HCT116 (cell line): ENCODE measurements around the gene RAB3C. TPM values are rescaled to one million over a fixed set of nuclear protein-coding genes. Genes with fewer than 3 reads are reported as not detected.

Experiments
- ATAC-seq: fragments of 200-7000 bp; cut with Tn5 transposase; 2 replicates; pipeline ENCODE4 v1.9.1; 2020; ENCODE audit warnings: mild to moderate bottlenecking, moderate library complexity
- BruUV-seq: library from RNA; stranded (reverse); fragments of 400-500 nt; replicated peaks from 2 replicates; lab custom pipeline; 2021; lab: Mats Ljungman, UMichigan
- CTCF ChIA-PET: fragments of 300-600 bp; sonication (Branson Sonifier 250); formaldehyde crosslinking; loops from one replicate; lab custom pipeline; 2021; ENCODE audit warnings: antibody characterized with exemption; lab: Charles Lee
- POLR2A ChIA-PET: fragments of 300-600, 350-600 bp; sonication (Branson Sonifier 250); formaldehyde crosslinking; loops from one replicate; lab custom pipeline; 2021; ENCODE audit warnings: antibody characterized with exemption; lab: Charles Lee
- RAD21 ChIA-PET, 2 experiments: fragments of 300-600 bp; sonication (Branson Sonifier 250); formaldehyde crosslinking; loops; one replicate each; lab custom pipeline; 2023; ENCODE audit warnings: low total read pairs in 2 of 2; ENCODE audit not compliant: uncharacterized antibody in 2 of 2, unreplicated experiment in 2 of 2, low non-redundant PET in 1 of 2; lab: Charles Lee
- DNase-seq: peaks from one replicate; pipeline ENCODE4 v3.0.0-alpha.2; 2010; ENCODE audit warnings: low read depth, low spot score
- H2AFZ ChIP-seq: fragments of 200-600 bp; shearing (Covaris generic), sonication (generic); 2 replicates; pipeline ENCODE4 v1.6.1; 2017; ENCODE audit warnings: low read depth, mixed run types, mixed read lengths, antibody characterized with exemption, low read length; ENCODE audit not compliant: poor library complexity, severe bottlenecking
- H3K27ac ChIP-seq: 2 replicates; pipeline ENCODE4 v1.5.1; 2012; ENCODE audit warnings: low read depth, low read length
- H3K27me3 ChIP-seq: fragments of 200-600 bp; sonication (generic); 2 replicates; pipeline ENCODE4 v1.6.1; 2016; ENCODE audit warnings: mixed run types, low read length, mixed read lengths; ENCODE audit not compliant: insufficient read depth
- H3K36me3 ChIP-seq, 2 experiments: fragments of 200-500 bp in 1 of 2; fragments of 200-600 bp in 1 of 2; sonication (Bioruptor generic) in 1 of 2; sonication (generic) in 1 of 2; 2 replicates each; pipeline versions ENCODE4 v1.5.1 to v1.6.1; 2014 to 2016; ENCODE audit warnings: low read length in 2 of 2, inconsistent platforms in 1 of 2, mixed read lengths in 1 of 2, mixed run types in 1 of 2; ENCODE audit not compliant: insufficient read depth in 2 of 2, control insufficient read depth in 1 of 2
- H3K4me1 ChIP-seq, 2 experiments: fragments of 200-600 bp in 1 of 2; sonication (generic) in 1 of 2; 2 replicates each; pipeline versions ENCODE4 v1.5.1 to v1.6.1; 2012 to 2017; ENCODE audit warnings: low read length in 2 of 2, inconsistent platforms in 1 of 2, mild to moderate bottlenecking in 1 of 2, mixed read lengths in 1 of 2, mixed run types in 1 of 2, moderate library complexity in 1 of 2; ENCODE audit not compliant: insufficient read depth in 2 of 2, control insufficient read depth in 1 of 2
- H3K4me2 ChIP-seq: fragments of 200-600 bp; sonication (generic); 2 replicates; pipeline ENCODE4 v1.6.1; 2017; ENCODE audit warnings: mixed run types, low read length, mixed read lengths
- H3K4me3 ChIP-seq, 2 experiments: fragments of 200-600 bp in 1 of 2; sonication (generic) in 1 of 2; replicated peaks in 1 of 2; 2 replicates each; pipeline ENCODE4 v1.5.1; 2011 to 2016; ENCODE audit warnings: low read length in 2 of 2, control low read depth in 1 of 2, low read depth in 1 of 2, mild to moderate bottlenecking in 1 of 2, mixed read lengths in 1 of 2, mixed run types in 1 of 2
- H3K79me2 ChIP-seq: fragments of 200-600 bp; sonication (generic); 2 replicates; pipeline ENCODE4 v1.6.1; 2017; ENCODE audit warnings: mild to moderate bottlenecking, mixed run types, low read length, moderate library complexity, mixed read lengths; ENCODE audit not compliant: insufficient read depth
- H3K9ac ChIP-seq: fragments of 200-600 bp; sonication (generic); 2 replicates; pipeline ENCODE4 v1.6.1; 2016; ENCODE audit warnings: low read length, mixed read lengths
- H3K9me2 ChIP-seq: fragments of 200-600 bp; sonication (generic), shearing (Covaris generic); 2 replicates; pipeline ENCODE4 v1.6.1; 2017; ENCODE audit warnings: mixed run types, mild to moderate bottlenecking, moderate library complexity; ENCODE audit not compliant: insufficient read depth
- H3K9me3 ChIP-seq, 2 experiments: fragments of 200-500 bp in 1 of 2; fragments of 200-600 bp in 1 of 2; sonication (Bioruptor generic) in 1 of 2; sonication (generic) in 1 of 2; 2 replicates each; pipeline ENCODE4 v1.6.1; 2014 to 2017; ENCODE audit warnings: low read length in 2 of 2, mixed read lengths in 2 of 2, inconsistent platforms in 1 of 2, low read depth in 1 of 2, mild to moderate bottlenecking in 1 of 2, mixed run types in 1 of 2, moderate library complexity in 1 of 2; ENCODE audit not compliant: control insufficient read depth in 1 of 2, insufficient read depth in 1 of 2
- H4K20me1 ChIP-seq: fragments of 200-600 bp; sonication (generic), shearing (Covaris generic); 2 replicates; pipeline ENCODE4 v1.6.1; 2017; ENCODE audit warnings: mixed run types, mild to moderate bottlenecking, moderate library complexity; ENCODE audit not compliant: insufficient read depth
- ATF3 ChIP-seq: IDR thresholded peaks from 2 replicates; pipeline ENCODE4 v1.6.1; 2012
- CEBPB ChIP-seq: IDR thresholded peaks from 2 replicates; pipeline ENCODE4 v1.6.1; 2012; ENCODE audit warnings: low read depth
- CTCF ChIP-seq, 3 experiments: fragments of 200-600 bp in 1 of 3; sonication (generic) in 1 of 3; IDR thresholded peaks in 2 of 3; conservative IDR thresholded peaks in 1 of 3; 2 replicates each; pipeline ENCODE4 v1.5.1; 2012 to 2017; ENCODE audit warnings: low read depth in 2 of 3, low read length in 2 of 3, antibody characterized with exemption in 1 of 3, borderline replicate concordance in 1 of 3, control low read depth in 1 of 3, mild to moderate bottlenecking in 1 of 3, mixed read lengths in 1 of 3, mixed run types in 1 of 3, moderate library complexity in 1 of 3; ENCODE audit not compliant: insufficient read depth in 1 of 3
- EGR1 ChIP-seq: IDR thresholded peaks from 2 replicates; pipeline ENCODE4 v1.6.1; 2012; ENCODE audit warnings: low read depth
- ELF1 ChIP-seq: IDR thresholded peaks from 2 replicates; pipeline ENCODE4 v1.6.1; 2012; ENCODE audit warnings: low read depth, borderline replicate concordance
- EZH2 ChIP-seq: fragments of 200-600 bp; sonication (generic); IDR thresholded peaks from 2 replicates; pipeline ENCODE4 v1.6.1; 2017; ENCODE audit warnings: antibody characterized with exemption, mixed run types
- EZH2phosphoT487 ChIP-seq: fragments of 200-600 bp; IDR thresholded peaks from 2 replicates; pipeline ENCODE4 v1.6.1; 2018; ENCODE audit warnings: antibody characterized with exemption, borderline replicate concordance
- FOSL1 ChIP-seq: IDR thresholded peaks from 2 replicates; pipeline ENCODE4 v1.6.1; 2012; ENCODE audit warnings: low read depth
- MAX ChIP-seq: IDR thresholded peaks from 2 replicates; pipeline ENCODE4 v1.6.1; 2012
- POLR2A ChIP-seq: IDR thresholded peaks from 2 replicates; pipeline ENCODE4 v1.7.0; 2011; ENCODE audit warnings: borderline replicate concordance; ENCODE audit not compliant: insufficient read depth, insufficient read length; ENCODE audit errors: extremely low read depth
- POLR2AphosphoS5 ChIP-seq: IDR thresholded peaks from 2 replicates; pipeline ENCODE4 v1.6.1; 2011; ENCODE audit warnings: mild to moderate bottlenecking, low read depth, low read length, moderate library complexity
- RAD21 ChIP-seq: IDR thresholded peaks from 2 replicates; pipeline ENCODE4 v1.6.1; 2012; ENCODE audit warnings: low read depth, mild to moderate bottlenecking
- SP1 ChIP-seq: IDR thresholded peaks from 2 replicates; pipeline ENCODE4 v1.6.1; 2012; ENCODE audit warnings: low read depth
- TCF7L2 ChIP-seq: IDR thresholded peaks from 2 replicates; pipeline ENCODE4 v1.7.0; 2011; ENCODE audit warnings: borderline replicate concordance, inconsistent platforms; ENCODE audit not compliant: insufficient read depth, insufficient read length; ENCODE audit errors: extremely low read depth
- YY1 ChIP-seq: IDR thresholded peaks from 2 replicates; pipeline ENCODE4 v1.6.1; 2011; ENCODE audit warnings: low read length, low read depth, moderate library complexity, mild to moderate bottlenecking; ENCODE audit not compliant: insufficient replicate concordance; ENCODE audit errors: extremely low read depth
- ZBTB33 ChIP-seq: IDR thresholded peaks from 2 replicates; pipeline ENCODE4 v1.6.1; 2011; ENCODE audit warnings: mild to moderate bottlenecking, low read length, moderate library complexity; ENCODE audit not compliant: insufficient replicate concordance; ENCODE audit errors: extremely low read depth
- ZNF274 ChIP-seq: fragments of 200-500 bp; sonication (Bioruptor generic); IDR thresholded peaks from 2 replicates; pipeline ENCODE4 v1.6.1; 2014; ENCODE audit warnings: mild to moderate bottlenecking, low read depth, low read length, inconsistent platforms
- intact Hi-C: fragments of 100-400 bp; cut with micrococcal nuclease; formaldehyde crosslinking; loops from 2 replicates; pipeline ENCODE4 v1.10.0; 2022
- total RNA-seq: library from RNA; stranded (reverse); gene quantifications from one replicate; pipeline ENCODE4 v1.2.1, GENCODE V29; 2021; ENCODE audit not compliant: unreplicated experiment

Gene RAB3C
- total RNA-seq, 1 experiment from 2014 or later: not detected

- TF ChIP-seq MAX (no peak), EZH2phosphoT487 (no peak), POLR2AphosphoS5 (no peak), ZBTB33 (no peak), EZH2 (no peak), CEBPB (no peak), TCF7L2 (no peak), EGR1 (no peak), RAD21 (no peak)
These were observed 268.3 kb downstream of the RAB3C start (continued) for GRCh38 chr5:58851153-58851552.

GRCh38 chr5:58851571-58851970 is 268.7 kb downstream of the RAB3C start:
- no peaks in the 10 kb centered on the region for H3K79me2 ChIP-seq
- ChIA-PET RAD21 (no interaction called here), CTCF (interaction anchor here (1.1 to 1.4 kb wide), 2 partner anchors 349 to 352 kb away, joined by 3 read pairs; no protein-coding TSS in a partner anchor), POLR2A (no interaction called here)
- H3K9ac ChIP-seq: no peak overlapping the region
- H4K20me1 ChIP-seq: no peaks in the 10 kb centered on the region
- intact Hi-C loops: loop anchor here (5.0 kb wide), 1 partner anchor 374 kb away; no protein-coding TSS in a partner anchor
- BruUV-seq: no TSS peak
- H3K9me2 ChIP-seq: no peaks in the 10 kb centered on the region
- H3K36me3 ChIP-seq: no peaks in the 10 kb centered on the region
- H3K27ac ChIP-seq: no peak overlapping the region
- no peak for DNase-seq
- no peaks in the 10 kb centered on the region for H3K4me1 ChIP-seq
- H3K9me3 ChIP-seq: no peaks in the 10 kb centered on the region
- no peak overlapping the region for H2AFZ ChIP-seq
- H3K4me3 ChIP-seq: no peak overlapping the region
- no peak for ATAC-seq
- H3K4me2 ChIP-seq: no peak overlapping the region
- peaks cover 33% of the 10 kb centered on the region; the same call in 1 of the 2 replicates for H3K27me3 ChIP-seq
- TF ChIP-seq POLR2AphosphoS5: no peak
- TF ChIP-seq ATF3: no peak
- no peak for TF ChIP-seq ELF1
- no peak for TF ChIP-seq EGR1
- TF ChIP-seq YY1: no peak
- no peak for TF ChIP-seq RAD21
- TF ChIP-seq FOSL1: no peak
- no peak for TF ChIP-seq EZH2phosphoT487
- no peak for TF ChIP-seq SP1
- no peak for TF ChIP-seq MAX
- no peak for TF ChIP-seq POLR2A
- TF ChIP-seq ZBTB33: no peak
- TF ChIP-seq CTCF (IDR thresholded peaks at IDR 0.05 in 2 of 3, conservative IDR thresholded peaks at IDR 0.05 in 1 of 3; ENCODE audit: borderline replicate concordance in 1 of 3, insufficient read depth in 1 of 3, low read depth in 2 of 3, low read length in 2 of 3): no peak
- TF ChIP-seq ZNF274: no peak
- TF ChIP-seq CEBPB: no peak
